Erythroblast (primary cell): ENCODE data around the gene FBXO28.

Experiments
- GATA1 ChIP-seq: IDR thresholded peaks from 2 replicates; pipeline ENCODE4 v1.6.1; 2011; ENCODE audit warnings: low read depth, mild to moderate bottlenecking, control low read depth, low read length, moderate library complexity
- POLR2A ChIP-seq: IDR thresholded peaks from 2 replicates; pipeline ENCODE4 v1.6.1; 2011; ENCODE audit warnings: mild to moderate bottlenecking, low read length

- TF ChIP-seq POLR2A (no peak), GATA1 (no peak)
These were observed 91.5 kb downstream of the FBXO28 start for GRCh38 chr1:224205438-224205840.
